Measurements from ENCODE around the gene MMP14.
"Not testable (repeated sequence)": the region's sequence is repeated elsewhere in the genome, so short reads cannot be mapped to it uniquely, and the experiment has no call there.

Gene MMP14

GRCh38 chr14:22805235-22805634, 31.1 kb upstream of the MMP14 start:
- H3K27ac Mint-ChIP-seq; H3K4me3 Mint-ChIP-seq; H3K27me3 Mint-ChIP-seq; H3K9me3 Mint-ChIP-seq; H3K36me3 Mint-ChIP-seq (ENCODE audit: low read depth); H3K4me1 Mint-ChIP-seq (ENCODE audit: low read depth); DNase-seq: not testable (repeated sequence)

GRCh38 chr14:22807432-22808087, 28.8 kb upstream of the MMP14 start:
- Mint-ChIP-seq H3K4me1 (ENCODE audit: low read depth) (peaks cover 2% of the 10 kb centered on the region), H3K9me3 (no peaks in the 10 kb centered on the region), H3K36me3 (ENCODE audit: low read depth) (no peaks in the 10 kb centered on the region), H3K4me3 (no peak overlapping the region), H3K27ac (no peak overlapping the region), H3K27me3 (no peaks in the 10 kb centered on the region)
- DNase-seq: no peak

- Mint-ChIP-seq H3K27me3 (no peaks in the 10 kb centered on the region), H3K4me3 (no peak overlapping the region), H3K27ac (no peak overlapping the region), H3K36me3 (ENCODE audit: low read depth) (no peaks in the 10 kb centered on the region), H3K4me1 (ENCODE audit: low read depth) (peaks cover 2% of the 10 kb centered on the region), H3K9me3 (no peaks in the 10 kb centered on the region)
- no peak for DNase-seq
These were observed 27.8 kb upstream of the MMP14 start for GRCh38 chr14:22808388-22809209.

- H3K36me3 Mint-ChIP-seq (ENCODE audit: low read depth): no peaks in the 10 kb centered on the region
- H3K4me3 Mint-ChIP-seq: no peak overlapping the region
- peaks cover 8% of the 10 kb centered on the region for H3K4me1 Mint-ChIP-seq (ENCODE audit: low read depth)
- DNase-seq: no peak
- no peak overlapping the region for H3K27ac Mint-ChIP-seq
- no peaks in the 10 kb centered on the region for H3K27me3 Mint-ChIP-seq
- H3K9me3 Mint-ChIP-seq: no peaks in the 10 kb centered on the region
These were observed 24.7 kb upstream of the MMP14 start for GRCh38 chr14:22811722-22812121.

- Mint-ChIP-seq H3K36me3 (ENCODE audit: low read depth) (no peaks in the 10 kb centered on the region), H3K4me3 (no peak overlapping the region), H3K9me3 (no peaks in the 10 kb centered on the region), H3K4me1 (ENCODE audit: low read depth) (peaks cover 8% of the 10 kb centered on the region), H3K27me3 (no peaks in the 10 kb centered on the region), H3K27ac (no peak overlapping the region)
- DNase-seq: no peak
These were observed 23.6 kb upstream of the MMP14 start for GRCh38 chr14:22812744-22813143.

- Mint-ChIP-seq H3K36me3 (ENCODE audit: low read depth) (no peaks in the 10 kb centered on the region), H3K4me3 (no peak overlapping the region), H3K27ac (no peak overlapping the region), H3K27me3 (no peaks in the 10 kb centered on the region), H3K9me3 (no peaks in the 10 kb centered on the region), H3K4me1 (ENCODE audit: low read depth) (peaks cover 8% of the 10 kb centered on the region)
- no peak for DNase-seq
These were observed 23.2 kb upstream of the MMP14 start for GRCh38 chr14:22813145-22813544.

GRCh38 chr14:22814373-22814772, 22.0 kb upstream of the MMP14 start:
- no peaks in the 10 kb centered on the region for H3K27me3 Mint-ChIP-seq
- H3K4me3 Mint-ChIP-seq: no peak overlapping the region
- no peaks in the 10 kb centered on the region for H3K9me3 Mint-ChIP-seq
- H3K27ac Mint-ChIP-seq: no peak overlapping the region
- no peaks in the 10 kb centered on the region for H3K36me3 Mint-ChIP-seq (ENCODE audit: low read depth)
- DNase-seq: no peak
- H3K4me1 Mint-ChIP-seq (ENCODE audit: low read depth): peaks cover 14% of the 10 kb centered on the region

- H3K4me3 Mint-ChIP-seq: no peak within 1 kb of the TSS
- H3K27me3 Mint-ChIP-seq: peaks cover 3% of the 10 kb centered on the region
These were observed 21.3 kb upstream of the MMP14 start, which contains the start of gene SLC7A7 for GRCh38 chr14:22814941-22815713. TSS of gene SLC7A7 (minus strand) at chr14:22815435. CDS start at chr14:22813398, 2,037 bp downstream.

GRCh38 chr14:22819151-22819988, 17.0 kb upstream of the MMP14 start:
- Mint-ChIP-seq H3K27me3 (peaks cover 21% of the 10 kb centered on the region), H3K4me3 (no peak overlapping the region), H3K9me3 (no peaks in the 10 kb centered on the region), H3K27ac (no peak overlapping the region), H3K36me3 (ENCODE audit: low read depth) (no peaks in the 10 kb centered on the region), H3K4me1 (ENCODE audit: low read depth) (peaks cover 27% of the 10 kb centered on the region)
- DNase-seq: no peak

More at GRCh38 chr14:22814941-22815713, 21.3 kb upstream of the MMP14 start, which contains the start of gene SLC7A7:
- Mint-ChIP-seq H3K9me3 (no peaks in the 10 kb centered on the region), H3K36me3 (ENCODE audit: low read depth) (no peaks in the 10 kb centered on the region), H3K4me1 (ENCODE audit: low read depth) (peaks cover 18% of the 10 kb centered on the region), H3K27ac (no peak within 1 kb of the TSS)
- DNase-seq: no peak

GRCh38 chr14:22820731-22821130, 15.7 kb upstream of the MMP14 start:
- Mint-ChIP-seq H3K27ac (no peak overlapping the region), H3K9me3 (no peaks in the 10 kb centered on the region), H3K4me3 (no peak overlapping the region), H3K36me3 (ENCODE audit: low read depth) (no peaks in the 10 kb centered on the region), H3K4me1 (ENCODE audit: low read depth) (peaks cover 33% of the 10 kb centered on the region), H3K27me3 (peaks cover 21% of the 10 kb centered on the region)
- no peak for DNase-seq

- Mint-ChIP-seq H3K9me3 (no peaks in the 10 kb centered on the region), H3K4me3 (no peak overlapping the region)
These were observed 15.0 kb upstream of the MMP14 start for GRCh38 chr14:22821193-22822015.

GRCh38 chr14:22822016-22822570, 14.3 kb upstream of the MMP14 start:
- DNase-seq: no peak
- H3K27ac Mint-ChIP-seq: no peak overlapping the region
- peak overlapping the region; percentile 64 for H3K4me3 Mint-ChIP-seq
- no peaks in the 10 kb centered on the region for H3K9me3 Mint-ChIP-seq
- H3K36me3 Mint-ChIP-seq (ENCODE audit: low read depth): no peaks in the 10 kb centered on the region
- peaks cover 31% of the 10 kb centered on the region for H3K4me1 Mint-ChIP-seq (ENCODE audit: low read depth)
- peaks cover 21% of the 10 kb centered on the region for H3K27me3 Mint-ChIP-seq

More at GRCh38 chr14:22821193-22822015, 15.0 kb upstream of the MMP14 start:
- Mint-ChIP-seq H3K4me1 (ENCODE audit: low read depth) (peaks cover 31% of the 10 kb centered on the region), H3K27me3 (peaks cover 21% of the 10 kb centered on the region), H3K27ac (no peak overlapping the region), H3K36me3 (ENCODE audit: low read depth) (no peaks in the 10 kb centered on the region)
- DNase-seq: no peak

- peaks cover 31% of the 10 kb centered on the region for H3K4me1 Mint-ChIP-seq (ENCODE audit: low read depth)
- H3K27ac Mint-ChIP-seq: no peak overlapping the region
- H3K9me3 Mint-ChIP-seq: no peaks in the 10 kb centered on the region
- H3K36me3 Mint-ChIP-seq (ENCODE audit: low read depth): no peaks in the 10 kb centered on the region
- peak overlapping the region; percentile 64 for H3K4me3 Mint-ChIP-seq
- peaks cover 21% of the 10 kb centered on the region for H3K27me3 Mint-ChIP-seq
- DNase-seq: peak; percentile 79
These were observed 13.8 kb upstream of the MMP14 start for GRCh38 chr14:22822571-22823098.

All from activated T-cell treated with anti-CD3 and anti-CD28 coated beads, Interleukin-2, amount 50 U/mL, for 24 hours (primary cell).